Stimulated activated naive CD4-positive, alpha-beta T cell (primary cell): ENCODE measurements around the gene METTL22.
"Not testable (repeated sequence)": the region's sequence is repeated elsewhere in the genome, so short reads cannot be mapped to it uniquely, and the experiment has no call there.

Experiments used
- DNase-seq, 6 experiments: peaks; one replicate each; lab custom pipeline; 2025; lab: John Stamatoyannopoulos, UW

METTL22 gene

GRCh38 chr16:8632675-8633182, 11.2 kb downstream of the METTL22 start:
- no peak for DNase-seq

- no peak for DNase-seq
Observed at GRCh38 chr16:8634991-8635736, 13.7 kb downstream of the METTL22 start.

- no peak for DNase-seq
Observed at GRCh38 chr16:8639694-8640093, 18.2 kb downstream of the METTL22 start.

GRCh38 chr16:8641671-8642070, 20.2 kb downstream of the METTL22 start:
- no peak for DNase-seq

- DNase-seq, result no peak
Observed at GRCh38 chr16:8642146-8642545, 20.6 kb downstream of the METTL22 start.

DNA sequence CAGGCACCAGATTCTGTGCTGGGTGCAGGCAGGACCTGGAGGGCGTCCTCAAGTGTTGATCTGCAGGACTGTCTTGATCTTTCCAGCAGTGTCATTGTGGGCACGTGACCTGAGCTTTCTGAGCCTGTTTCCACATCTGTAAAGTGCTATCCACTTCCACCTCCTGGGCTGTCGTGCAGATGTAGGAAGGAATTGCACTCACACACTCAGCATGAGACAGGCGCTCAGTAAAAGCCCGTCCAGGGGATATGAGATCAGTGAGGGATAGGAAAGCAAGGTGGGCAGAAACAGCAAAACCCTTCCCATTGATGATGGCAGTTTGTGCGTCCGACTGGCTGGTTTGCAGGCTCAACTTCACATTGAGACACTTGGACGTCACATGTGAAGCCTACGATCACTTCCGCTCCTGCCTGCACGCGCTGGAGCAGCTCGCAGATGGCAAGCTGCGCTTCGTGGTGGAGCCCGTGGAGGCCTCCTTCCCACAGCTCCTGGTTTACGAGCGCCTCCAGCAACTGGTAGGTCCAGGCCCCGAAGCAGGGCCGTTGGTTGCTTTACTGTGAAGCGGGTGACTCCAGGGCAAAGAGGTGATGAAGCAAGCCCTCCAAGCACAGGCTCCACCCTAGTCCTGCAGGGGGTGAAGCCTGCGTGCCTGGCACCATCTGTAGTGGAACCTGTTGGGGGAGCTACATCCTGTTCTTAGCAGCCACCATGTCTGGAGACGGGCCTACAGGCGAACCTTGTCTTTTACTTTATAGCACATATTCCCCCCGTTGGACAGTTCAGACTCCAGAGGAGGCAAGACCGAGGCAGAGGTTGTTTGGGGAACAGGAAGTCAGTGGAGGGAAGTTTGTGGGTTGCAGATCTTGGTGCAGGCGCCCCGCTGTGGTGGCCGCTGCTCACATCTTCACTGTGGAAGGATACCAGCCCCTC, 23.0 kb downstream of the METTL22 start:
- DNase-seq, result peak in 2 of 6 experiments; percentile 8 to 23

DNA sequence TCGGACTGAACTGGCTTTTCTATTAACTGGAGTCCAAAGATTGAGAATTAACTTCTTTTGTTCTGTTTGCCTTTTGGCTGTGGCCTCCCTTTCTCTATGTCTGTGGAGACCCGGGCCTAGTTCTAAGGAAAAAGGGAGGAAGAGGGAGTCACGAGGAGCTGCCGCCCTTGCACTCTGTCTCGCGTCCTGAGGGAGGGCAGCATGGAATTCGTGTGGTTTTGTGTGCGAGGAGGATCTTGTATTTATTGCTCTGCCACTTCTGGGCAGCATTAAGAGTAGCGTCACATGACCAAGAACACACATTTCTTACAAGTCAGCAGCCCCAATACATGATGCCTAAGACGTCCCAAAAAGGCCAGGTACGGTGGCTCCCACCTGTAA, 23.6 kb downstream of the METTL22 start:
- DNase-seq, result no peak

DNA sequence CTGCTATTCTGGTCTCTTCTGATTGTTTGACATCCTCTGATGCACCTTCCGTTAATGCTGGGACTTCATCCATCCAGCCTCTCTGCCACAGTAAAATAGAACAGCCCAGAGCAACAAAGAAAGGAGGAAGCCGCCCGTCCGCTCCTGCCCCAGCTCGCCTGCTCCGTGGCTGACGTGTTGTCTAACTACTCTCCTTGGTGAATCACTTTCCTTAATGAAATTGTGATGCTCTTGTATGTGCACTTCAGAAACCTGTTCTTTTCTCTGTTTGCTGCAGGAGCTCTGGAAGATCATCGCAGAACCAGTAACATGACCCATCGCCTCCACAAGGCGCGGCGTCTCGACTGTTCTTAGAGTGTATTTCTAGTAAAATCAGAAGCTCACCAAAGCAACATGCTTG, 24.3 kb downstream of the METTL22 start:
- no peak for DNase-seq

- DNase-seq, result no peak
Observed at GRCh38 chr16:8646326-8647053, 25.0 kb downstream of the METTL22 start.

DNA sequence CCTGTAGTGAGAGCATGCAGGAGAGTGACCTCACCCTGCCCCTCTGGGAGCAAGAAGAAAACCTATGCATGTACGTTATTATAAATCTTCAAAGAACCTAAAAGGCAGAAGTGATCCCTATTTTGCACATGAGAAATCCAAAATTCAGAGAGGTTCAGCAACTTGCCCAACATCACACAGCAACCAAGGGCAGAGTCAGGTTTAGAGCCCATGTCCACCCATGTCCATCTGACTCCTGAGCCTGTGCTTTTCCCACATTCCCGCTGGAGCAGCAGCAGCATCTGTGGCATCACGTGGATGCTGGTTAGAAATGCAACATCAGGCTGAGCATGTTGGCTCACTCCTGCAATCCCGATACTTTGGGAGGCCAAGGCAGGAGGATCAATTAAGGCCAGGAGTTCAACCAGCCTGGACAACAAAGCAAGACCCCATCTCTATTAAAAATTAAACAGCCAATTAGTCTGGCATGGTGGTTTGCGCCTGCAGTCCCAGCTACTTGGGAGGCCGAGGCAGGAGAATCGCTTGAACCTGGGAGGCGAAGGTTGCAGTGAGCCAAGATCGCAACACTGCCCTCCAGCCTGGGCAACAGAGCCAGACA, 26.3 kb downstream of the METTL22 start:
- DNase-seq, result no peak

- DNase-seq, result no peak
Observed at GRCh38 chr16:8648877-8649276, 27.4 kb downstream of the METTL22 start.

GRCh38 chr16:8649829-8650554, 28.5 kb downstream of the METTL22 start:
- no peak for DNase-seq

DNA sequence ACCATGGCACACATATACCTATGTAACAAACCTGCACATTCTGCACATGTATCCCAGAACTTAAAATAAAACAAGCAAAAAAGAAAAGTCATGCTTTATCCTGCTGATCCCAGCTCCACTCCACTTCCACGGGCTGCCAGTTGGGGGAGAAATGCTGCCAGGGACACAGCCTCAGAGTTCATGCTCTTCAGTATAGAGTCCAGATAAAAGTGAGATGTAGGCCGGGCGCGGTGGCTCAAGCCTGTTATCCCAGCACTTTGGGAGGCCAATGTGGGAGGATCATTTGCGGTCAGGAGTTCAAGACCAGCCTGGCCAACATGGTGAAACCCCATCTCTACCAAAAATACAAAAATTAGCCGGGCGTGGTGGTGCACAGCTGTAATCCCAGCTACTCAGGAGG, 30.5 kb downstream of the METTL22 start:
- DNase-seq, result not testable (repeated sequence)

DNA sequence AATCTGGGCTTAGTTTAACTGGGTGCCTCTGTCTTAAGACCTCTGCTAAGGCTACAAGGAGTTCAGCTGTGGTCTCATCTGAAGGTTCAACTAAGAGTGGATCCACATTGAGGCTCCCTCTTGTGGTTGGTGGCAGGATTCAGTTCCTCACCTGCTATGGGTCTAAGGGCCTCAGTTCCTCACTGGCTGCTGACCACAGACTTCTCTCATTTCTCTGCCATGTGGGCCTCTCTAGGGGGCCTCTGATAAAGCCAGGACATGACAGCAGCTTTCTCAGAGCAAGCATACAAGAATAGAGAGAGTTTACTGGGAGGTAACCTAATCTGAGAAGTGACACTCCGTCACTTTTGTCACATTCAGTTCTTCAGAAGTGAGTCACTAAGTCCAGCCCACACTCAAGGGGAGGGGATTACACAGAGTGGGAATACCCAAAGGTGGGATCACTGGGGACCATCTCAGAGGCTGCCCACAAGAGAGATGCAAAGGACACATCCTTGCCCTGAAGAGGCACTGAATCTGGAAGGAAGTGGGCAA, 33.8 kb downstream of the METTL22 start:
- DNase-seq, result peak in 1 of 6 experiments; percentile 1

DNA sequence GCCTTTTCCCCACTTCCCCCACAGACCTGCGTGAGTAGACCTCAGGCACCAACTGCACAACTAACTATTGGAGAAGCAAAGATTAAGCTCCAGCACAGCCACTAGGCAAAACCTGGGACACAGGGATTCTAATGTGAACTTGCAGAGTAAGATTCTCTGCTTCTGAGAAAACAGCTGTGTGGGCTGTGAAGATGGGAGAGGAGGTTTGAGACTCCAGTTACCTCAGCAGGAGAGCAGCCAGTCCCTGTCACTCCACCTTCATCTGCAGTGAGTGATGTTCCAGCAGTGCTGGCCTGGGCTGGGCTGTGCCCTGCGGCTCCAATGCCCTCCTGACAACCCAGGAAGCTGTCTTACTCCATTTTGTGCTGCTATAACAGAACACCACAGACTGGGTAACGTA, 34.9 kb downstream of the METTL22 start:
- no peak for DNase-seq

- DNase-seq, result peak in 4 of 6 experiments; percentile 5 to 37 (median 11)
Observed at GRCh38 chr16:8660841-8661301, 39.4 kb downstream of the METTL22 start.

DNA sequence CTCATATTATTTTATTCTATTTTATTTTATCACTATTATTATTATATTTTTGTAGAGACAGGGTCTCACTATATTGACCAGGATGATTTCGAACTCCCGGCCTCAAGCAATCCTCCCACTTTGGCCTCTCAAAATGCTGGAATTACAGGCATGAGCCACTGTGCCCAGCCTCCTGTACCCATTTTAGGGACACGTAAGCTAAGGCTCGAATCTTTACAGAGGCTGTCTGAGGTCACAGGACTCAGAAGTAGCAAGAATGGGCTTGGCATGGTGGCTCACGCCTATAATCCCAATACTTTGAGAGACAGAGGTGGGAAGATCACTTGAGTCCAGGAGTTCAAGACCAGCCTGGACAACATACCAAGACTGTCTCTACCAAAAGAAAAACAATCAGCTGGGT, 40.2 kb downstream of the METTL22 start:
- DNase-seq, result no peak

GRCh38 chr16:8663192-8664089, 41.9 kb downstream of the METTL22 start:
- DNase-seq, result no peak

GRCh38 chr16:8665529-8665928, 44.0 kb downstream of the METTL22 start:
- DNase-seq, result no peak

GRCh38 chr16:8667492-8667891, 46.0 kb downstream of the METTL22 start:
- DNase-seq, result no peak
